HG03039 (cell line): Measurements from ENCODE around the gene UBE2E2.
A peak's percentile ranks its signal among the peaks of the same experiment; 100 is the strongest.

Experiments
- ATAC-seq: cut with Tn5 transposase; IDR thresholded peaks from one replicate; pipeline ENCODE4 v1.9.1; 2021; ENCODE audit warnings: mild to moderate bottlenecking, moderate library complexity; ENCODE audit not compliant: unreplicated experiment

Gene UBE2E2

GRCh38 chr3:23567917-23568316 lies 364.8 kb downstream of the UBE2E2 start:
- ATAC-seq, result no peak

GRCh38 chr3:23573827-23574226 lies 370.7 kb downstream of the UBE2E2 start:
- no peak for ATAC-seq

GRCh38 chr3:23574822-23575315 lies 371.7 kb downstream of the UBE2E2 start:
- no peak for ATAC-seq

- ATAC-seq, result no peak
Measured at GRCh38 chr3:23575697-23576096, 372.6 kb downstream of the UBE2E2 start.

GRCh38 chr3:23576379-23576959 lies 373.3 kb downstream of the UBE2E2 start:
- no peak for ATAC-seq

- no peak for ATAC-seq
Measured at GRCh38 chr3:23580096-23580713, 377.1 kb downstream of the UBE2E2 start.

GRCh38 chr3:23583980-23584740 lies 381.0 kb downstream of the UBE2E2 start:
- no peak for ATAC-seq

- ATAC-seq, result no peak
Measured at GRCh38 chr3:23587513-23587912, 384.4 kb downstream of the UBE2E2 start.

- ATAC-seq, result no peak
Measured at GRCh38 chr3:23588547-23588946, 385.4 kb downstream of the UBE2E2 start.

- ATAC-seq, result no peak
Measured at GRCh38 chr3:23589602-23590001, 386.5 kb downstream of the UBE2E2 start.

GRCh38 chr3:23590424-23591273 lies 387.5 kb downstream of the UBE2E2 start:
- ATAC-seq, result peak; percentile 84

- no peak for ATAC-seq
Measured at GRCh38 chr3:23591374-23591773, 388.2 kb downstream of the UBE2E2 start.

GRCh38 chr3:23592961-23593931 lies 390.1 kb downstream of the UBE2E2 start:
- peak; percentile 38 for ATAC-seq

- ATAC-seq, result no peak
Measured at GRCh38 chr3:23594066-23594465, 390.9 kb downstream of the UBE2E2 start.

- ATAC-seq, result no peak
Measured at GRCh38 chr3:23594894-23595670, 392.0 kb downstream of the UBE2E2 start.

GRCh38 chr3:23595851-23596250 lies 392.7 kb downstream of the UBE2E2 start:
- no peak for ATAC-seq

- ATAC-seq, result no peak
Measured at GRCh38 chr3:23600167-23600871, 397.2 kb downstream of the UBE2E2 start.

- no peak for ATAC-seq
Measured at GRCh38 chr3:23601091-23601822, 398.1 kb downstream of the UBE2E2 start.
